Upper lobe of right lung (tissue), 1 donor: Measurements from ENCODE around the gene EID2B. TPM values are rescaled to one million over a fixed set of nuclear protein-coding genes. Genes with fewer than 3 reads are reported as not detected.
A peak's percentile ranks its signal among the peaks of the same experiment; 100 is the strongest.

Experiments used
- ATAC-seq: fragments of 200-7000 bp; cut with Tn5 transposase; one replicate; pipeline ENCODE4 v1.9.1; 2020; ENCODE audit warnings: mild to moderate bottlenecking, moderate library complexity
- DNase-seq: peaks from one replicate; pipeline ENCODE4 v3.0.0-alpha.2; 2020
- H3K27ac ChIP-seq: fragments of 200-600 bp; one replicate; pipeline ENCODE4 v1.8.0; 2022
- H3K27me3 ChIP-seq: fragments of 200-600 bp; one replicate; pipeline ENCODE4 v1.8.0; 2022; ENCODE audit warnings: mild to moderate bottlenecking
- H3K36me3 ChIP-seq: fragments of 200-600 bp; one replicate; pipeline ENCODE4 v1.8.0; 2022
- H3K4me1 ChIP-seq: fragments of 200-600 bp; one replicate; pipeline ENCODE4 v1.8.0; 2022
- H3K4me3 ChIP-seq: fragments of 200-600 bp; one replicate; pipeline ENCODE4 v1.8.0; 2022; ENCODE audit warnings: mild to moderate bottlenecking
- H3K9me3 ChIP-seq: fragments of 200-600 bp; one replicate; pipeline ENCODE4 v1.8.0; 2022
- CTCF ChIP-seq: fragments of 200-600 bp; IDR thresholded peaks from one replicate; pipeline ENCODE4 v1.8.0; 2022; ENCODE audit warnings: antibody characterized with exemption
- intact Hi-C: fragments of 100-400 bp; cut with DNase I; formaldehyde crosslinking; loops from one replicate; pipeline ENCODE4 v1.11.0; 2022
- total RNA-seq: library from RNA; stranded (reverse); fragmentation: NEBNext Ultra II Directional; extraction: Animal tissue kit (Norgen Biotek cat#: 25700); gene quantifications from one replicate; pipeline ENCODE4 v1.2.1, GENCODE V29; 2021
- donor health status: DM: no; HTN: yes; CAD: no; lungs with severe emphysema.

Gene EID2B
- total RNA-seq, 1 donor from 2014 or later: 2.4 TPM

GRCh38 chr19:39531834-39532232 is 819 bp downstream of the EID2B start:
- ATAC-seq (no peak), DNase-seq (no peak)
- peak overlapping the region; percentile 97 for H3K4me3 ChIP-seq
- no peaks in the 10 kb centered on the region for H3K36me3 ChIP-seq
- no peaks in the 10 kb centered on the region for H3K27me3 ChIP-seq
- intact Hi-C loops: no loop called here
- peak overlapping the region; percentile 84 for H3K27ac ChIP-seq
- no peaks in the 10 kb centered on the region for H3K9me3 ChIP-seq
- TF ChIP-seq CTCF: no peak
- peaks cover 16% of the 10 kb centered on the region for H3K4me1 ChIP-seq

GRCh38 chr19:39525205-39525604 is 7.4 kb downstream of the EID2B start:
- ATAC-seq (no peak), DNase-seq (no peak)
- Histone ChIP-seq H3K4me1 (no peaks in the 10 kb centered on the region), H3K36me3 (no peaks in the 10 kb centered on the region), H3K9me3 (no peaks in the 10 kb centered on the region), H3K27me3 (no peaks in the 10 kb centered on the region), H3K27ac (no peak overlapping the region), H3K4me3 (no peak overlapping the region)
- TF ChIP-seq CTCF: no peak
- intact Hi-C loops: no loop called here

- H3K27ac ChIP-seq: no peak overlapping the region
- H3K4me1 ChIP-seq: no peaks in the 10 kb centered on the region
- H3K36me3 ChIP-seq: no peaks in the 10 kb centered on the region
- no peak for DNase-seq
- ATAC-seq: peak; percentile 84
- intact Hi-C loops: no loop called here
- no peaks in the 10 kb centered on the region for H3K27me3 ChIP-seq
- no peaks in the 10 kb centered on the region for H3K9me3 ChIP-seq
- H3K4me3 ChIP-seq: no peak overlapping the region
- TF ChIP-seq CTCF: no peak
Observed at GRCh38 chr19:39524495-39524894, 8.2 kb downstream of the EID2B start.

- intact Hi-C loops: no loop called here
- no peak overlapping the region for H3K4me3 ChIP-seq
- peaks cover 25% of the 10 kb centered on the region for H3K27me3 ChIP-seq
- no peak overlapping the region for H3K27ac ChIP-seq
- DNase-seq: no peak
- no peak for ATAC-seq
- H3K36me3 ChIP-seq: no peaks in the 10 kb centered on the region
- peaks cover 3% of the 10 kb centered on the region for H3K4me1 ChIP-seq
- TF ChIP-seq CTCF: no peak
- H3K9me3 ChIP-seq: no peaks in the 10 kb centered on the region
Observed at GRCh38 chr19:39520541-39521484, 11.8 kb downstream of the EID2B start.

- peaks cover 14% of the 10 kb centered on the region for H3K4me1 ChIP-seq
- intact Hi-C loops: no loop called here
Observed at GRCh38 chr19:39518975-39519374, 13.7 kb downstream of the EID2B start.

More at GRCh38 chr19:39518975-39519374, 13.7 kb downstream of the EID2B start:
- DNase-seq (no peak), ATAC-seq (no peak)
- Histone ChIP-seq H3K9me3 (no peaks in the 10 kb centered on the region), H3K27me3 (peaks cover 43% of the 10 kb centered on the region), H3K36me3 (no peaks in the 10 kb centered on the region), H3K27ac (no peak overlapping the region), H3K4me3 (no peak overlapping the region)
- no peak for TF ChIP-seq CTCF
